ENCODE measurements around the gene SIT1. TPM values are rescaled to one million over a fixed set of nuclear protein-coding genes. Genes with fewer than 3 reads are reported as not detected.

Gene SIT1
- total and polyA plus RNA-seq, 4 donors, result 0.87 to 3.8 (median 1.4) TPM

DNA sequence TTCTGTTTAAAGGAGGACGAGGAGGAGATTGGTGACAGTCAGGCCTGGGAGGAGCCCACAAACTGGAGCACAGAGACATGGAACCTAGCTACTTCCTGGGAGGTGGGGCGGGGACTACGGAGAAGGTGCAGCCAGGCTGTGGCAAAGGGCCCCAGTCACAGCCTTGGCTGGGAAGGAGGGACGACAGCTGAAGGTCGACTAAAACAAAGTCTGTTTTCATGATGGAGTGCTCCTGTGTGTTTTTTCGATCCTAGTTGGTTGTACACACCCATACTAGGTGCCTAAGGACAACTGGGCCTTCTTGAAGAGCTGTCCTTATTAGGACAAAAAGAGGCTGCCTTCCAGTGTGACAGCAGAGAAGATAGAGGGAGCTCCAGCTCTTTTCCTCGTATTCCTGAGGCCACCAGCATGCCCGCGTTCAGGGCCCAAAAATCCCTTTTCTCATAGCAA, 10.3 kb upstream of the SIT1 start:
- DNase-seq (peak in 2 of 3 donors; percentile 56 to 58), ATAC-seq (ENCODE audit: insufficient read depth, low FRiP score) (no peak)
- Histone ChIP-seq H3K36me3 (ENCODE audit: control insufficient read depth in 4 of 4, insufficient read depth in 4 of 4, low read length in 4 of 4) (peaks cover 0 to 17% (median 15%) of the 10 kb centered on the region in 4 donors), H3K9me3 (ENCODE audit: control insufficient read depth in 4 of 4, insufficient read depth in 3 of 4, low read length in 3 of 4) (no peaks in the 10 kb centered on the region), H3K27me3 (ENCODE audit: control insufficient read depth in 3 of 3, insufficient read depth in 3 of 3, low read length in 2 of 3) (no peaks in the 10 kb centered on the region), H3K4me1 (ENCODE audit: control insufficient read depth in 5 of 5, insufficient read depth in 5 of 5, low read length in 5 of 5) (peaks cover 0 to 32% (median 3%) of the 10 kb centered on the region in 5 donors), H3K9ac (ENCODE audit: insufficient read depth in 1 of 2, low read length in 2 of 2) (no peak overlapping the region), H3K4me3 (no peak overlapping the region), H3K27ac (ENCODE audit: low read depth in 1 of 2, low read length in 1 of 2) (peak overlapping the region; percentile 66 to 69)
- TF ChIP-seq, protein P1, sequence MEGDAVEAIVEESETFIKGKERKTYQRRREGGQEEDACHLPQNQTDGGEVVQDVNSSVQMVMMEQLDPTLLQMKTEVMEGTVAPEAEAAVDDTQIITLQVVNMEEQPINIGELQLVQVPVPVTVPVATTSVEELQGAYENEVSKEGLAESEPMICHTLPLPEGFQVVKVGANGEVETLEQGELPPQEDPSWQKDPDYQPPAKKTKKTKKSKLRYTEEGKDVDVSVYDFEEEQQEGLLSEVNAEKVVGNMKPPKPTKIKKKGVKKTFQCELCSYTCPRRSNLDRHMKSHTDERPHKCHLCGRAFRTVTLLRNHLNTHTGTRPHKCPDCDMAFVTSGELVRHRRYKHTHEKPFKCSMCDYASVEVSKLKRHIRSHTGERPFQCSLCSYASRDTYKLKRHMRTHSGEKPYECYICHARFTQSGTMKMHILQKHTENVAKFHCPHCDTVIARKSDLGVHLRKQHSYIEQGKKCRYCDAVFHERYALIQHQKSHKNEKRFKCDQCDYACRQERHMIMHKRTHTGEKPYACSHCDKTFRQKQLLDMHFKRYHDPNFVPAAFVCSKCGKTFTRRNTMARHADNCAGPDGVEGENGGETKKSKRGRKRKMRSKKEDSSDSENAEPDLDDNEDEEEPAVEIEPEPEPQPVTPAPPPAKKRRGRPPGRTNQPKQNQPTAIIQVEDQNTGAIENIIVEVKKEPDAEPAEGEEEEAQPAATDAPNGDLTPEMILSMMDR (IDR thresholded peaks at IDR 0.05; ENCODE audit: control extremely low read depth, extremely low read depth), result peak; percentile 8
- WGBS, 2 donors, result 61 to 68% methylated on average over 9 of the region's 9 CpGs

DNA sequence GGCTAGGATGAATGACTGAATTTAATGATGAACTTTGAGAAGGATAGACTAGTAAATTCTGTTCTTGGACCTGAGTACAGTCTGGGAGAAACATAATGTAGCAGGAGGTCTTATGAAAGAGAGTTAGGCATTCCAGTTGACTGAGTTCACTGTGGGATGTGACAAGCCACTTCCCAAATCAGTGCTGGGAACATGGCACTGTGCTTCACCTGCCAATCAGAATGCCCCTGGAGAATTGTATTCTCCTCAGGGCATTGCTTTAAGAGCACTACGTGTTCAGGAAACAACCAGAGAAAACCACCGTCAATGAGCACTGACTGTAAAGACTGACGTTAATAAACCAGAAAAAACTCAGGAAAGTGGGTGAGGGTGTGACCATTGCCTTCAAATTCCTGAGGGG, 8.6 kb upstream of the SIT1 start:
- Histone ChIP-seq H3K36me3 (ENCODE audit: control insufficient read depth in 4 of 4, insufficient read depth in 4 of 4, low read length in 4 of 4) (peaks cover 0 to 17% (median 15%) of the 10 kb centered on the region in 4 donors), H3K4me1 (ENCODE audit: control insufficient read depth in 5 of 5, insufficient read depth in 5 of 5, low read length in 5 of 5) (peaks cover 0 to 20% (median 3%) of the 10 kb centered on the region in 5 donors), H3K27me3 (ENCODE audit: control insufficient read depth in 3 of 3, insufficient read depth in 3 of 3, low read length in 2 of 3) (no peaks in the 10 kb centered on the region), H3K9me3 (ENCODE audit: control insufficient read depth in 4 of 4, insufficient read depth in 3 of 4, low read length in 3 of 4) (no peaks in the 10 kb centered on the region), H3K27ac (ENCODE audit: low read depth in 1 of 2, low read length in 1 of 2) (peak overlapping the region in 1 of 2 donors; percentile 94), H3K4me3 (no peak overlapping the region), H3K9ac (ENCODE audit: insufficient read depth in 1 of 2, low read length in 2 of 2) (peak overlapping the region in 1 of 2 donors; percentile 17)
- no peak for DNase-seq
- TF ChIP-seq, protein P1 (IDR thresholded peaks at IDR 0.05; ENCODE audit: control extremely low read depth, extremely low read depth), result no peak
- no peak for ATAC-seq (ENCODE audit: insufficient read depth, low FRiP score)
- 70 to 71% methylated on average over 3 of the region's 3 CpGs for WGBS, 2 donors

DNA sequence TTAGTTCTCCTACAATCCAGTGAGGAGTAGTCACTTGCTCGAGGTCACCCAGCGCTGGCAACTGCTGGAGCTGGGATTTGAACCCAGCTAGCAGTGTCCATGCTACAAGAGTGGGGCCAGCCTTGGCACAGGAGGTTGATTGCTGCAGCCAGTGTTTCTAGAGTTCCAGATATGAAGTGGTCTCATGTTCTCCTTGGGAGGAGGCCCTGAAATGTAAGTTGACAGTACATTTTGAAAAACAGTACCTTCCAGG, 8.2 kb upstream of the SIT1 start:
- WGBS, 2 donors, result 0% methylated on average over 2 of the region's 2 CpGs
- DNase-seq (peak in 1 of 3 donors; percentile 39), ATAC-seq (ENCODE audit: insufficient read depth, low FRiP score) (no peak)
- TF ChIP-seq, protein P1 (IDR thresholded peaks at IDR 0.05; ENCODE audit: control extremely low read depth, extremely low read depth), result no peak
- peak overlapping the region; percentile 93 for H3K4me3 ChIP-seq
- no peaks in the 10 kb centered on the region for H3K27me3 ChIP-seq (ENCODE audit: control insufficient read depth in 3 of 3, insufficient read depth in 3 of 3, low read length in 2 of 3)
- H3K36me3 ChIP-seq (ENCODE audit: control insufficient read depth in 4 of 4, insufficient read depth in 4 of 4, low read length in 4 of 4), result peaks cover 0 to 17% (median 15%) of the 10 kb centered on the region in 4 donors
- peaks cover 0 to 16% (median 3%) of the 10 kb centered on the region in 5 donors for H3K4me1 ChIP-seq (ENCODE audit: control insufficient read depth in 5 of 5, insufficient read depth in 5 of 5, low read length in 5 of 5)
- H3K9ac ChIP-seq (ENCODE audit: insufficient read depth in 1 of 2, low read length in 2 of 2), result peak overlapping the region; percentile 53 to 94
- no peaks in the 10 kb centered on the region for H3K9me3 ChIP-seq (ENCODE audit: control insufficient read depth in 4 of 4, insufficient read depth in 3 of 4, low read length in 3 of 4)
- peak overlapping the region; percentile 94 to 99 for H3K27ac ChIP-seq (ENCODE audit: low read depth in 1 of 2, low read length in 1 of 2)

All from lung (tissue), 12 donors.